Progenitor cell of endocrine pancreas (in vitro differentiated cells): ENCODE data around the gene RCL1. TPM values are rescaled to one million over a fixed set of nuclear protein-coding genes. Genes with fewer than 3 reads are reported as not detected.

Experiments used
- DNase-seq: peaks from one replicate; pipeline ENCODE4 v3.0.0; 2021; ENCODE audit warnings: low spot score; ENCODE audit not compliant: unreplicated experiment
- H3K27ac Mint-ChIP-seq: 2 replicates; pipeline ENCODE4 v1.8.0; 2021; ENCODE audit warnings: mild to moderate bottlenecking, moderate library complexity, mixed read lengths
- H3K27me3 Mint-ChIP-seq: 2 replicates; pipeline ENCODE4 v1.8.0; 2021; ENCODE audit warnings: mixed read lengths
- H3K36me3 Mint-ChIP-seq: 2 replicates; pipeline ENCODE4 v1.8.0; 2022; ENCODE audit warnings: mixed read lengths; ENCODE audit not compliant: insufficient read depth
- H3K4me1 Mint-ChIP-seq: 2 replicates; pipeline ENCODE4 v1.8.0; 2021; ENCODE audit warnings: low read depth, mixed read lengths
- H3K4me3 Mint-ChIP-seq: 2 replicates; pipeline ENCODE4 v1.8.0; 2021; ENCODE audit warnings: low read depth, mild to moderate bottlenecking, moderate library complexity, mixed read lengths
- H3K9me3 Mint-ChIP-seq: 2 replicates; pipeline ENCODE4 v1.8.0; 2021; ENCODE audit warnings: low read depth, mixed read lengths
- CTCF ChIP-seq: fragments of 200-600 bp; sonication (generic); IDR thresholded peaks from one replicate; pipeline ENCODE4 v1.5.0; 2021; ENCODE audit warnings: antibody characterized with exemption, mild to moderate bottlenecking; ENCODE audit not compliant: unreplicated experiment
- total RNA-seq: library from RNA; stranded (reverse); gene quantifications from 2 replicates; pipeline ENCODE4 v1.2.1, GENCODE V29; 2021

The RCL1 gene
- total RNA-seq, 1 donor from 2014 or later: 18.2 TPM

GRCh38 chr9:4784403-4784802, 8.3 kb upstream of the RCL1 start:
- H3K4me3 Mint-ChIP-seq: no peak overlapping the region
- no peaks in the 10 kb centered on the region for H3K27me3 Mint-ChIP-seq
- H3K27ac Mint-ChIP-seq: no peak overlapping the region
- DNase-seq: no peak
- no peaks in the 10 kb centered on the region for H3K9me3 Mint-ChIP-seq
- no peaks in the 10 kb centered on the region for H3K36me3 Mint-ChIP-seq
- TF ChIP-seq CTCF: no peak
- H3K4me1 Mint-ChIP-seq: no peaks in the 10 kb centered on the region

GRCh38 chr9:4786599-4786998, 6.1 kb upstream of the RCL1 start:
- no peak for TF ChIP-seq CTCF
- H3K4me1 Mint-ChIP-seq: no peaks in the 10 kb centered on the region
- H3K4me3 Mint-ChIP-seq: no peak overlapping the region
- H3K36me3 Mint-ChIP-seq: no peaks in the 10 kb centered on the region
- no peak for DNase-seq
- H3K27me3 Mint-ChIP-seq: peaks cover 10% of the 10 kb centered on the region
- H3K27ac Mint-ChIP-seq: no peak overlapping the region
- H3K9me3 Mint-ChIP-seq: no peaks in the 10 kb centered on the region

- no peak overlapping the region for H3K27ac Mint-ChIP-seq
- H3K27me3 Mint-ChIP-seq: peaks cover 10% of the 10 kb centered on the region
- no peaks in the 10 kb centered on the region for H3K9me3 Mint-ChIP-seq
- H3K36me3 Mint-ChIP-seq: no peaks in the 10 kb centered on the region
- H3K4me3 Mint-ChIP-seq: no peak overlapping the region
- no peak for TF ChIP-seq CTCF
- peaks cover 4% of the 10 kb centered on the region for H3K4me1 Mint-ChIP-seq
- DNase-seq: no peak
Measured at GRCh38 chr9:4787876-4788275, 4.9 kb upstream of the RCL1 start.

DNA sequence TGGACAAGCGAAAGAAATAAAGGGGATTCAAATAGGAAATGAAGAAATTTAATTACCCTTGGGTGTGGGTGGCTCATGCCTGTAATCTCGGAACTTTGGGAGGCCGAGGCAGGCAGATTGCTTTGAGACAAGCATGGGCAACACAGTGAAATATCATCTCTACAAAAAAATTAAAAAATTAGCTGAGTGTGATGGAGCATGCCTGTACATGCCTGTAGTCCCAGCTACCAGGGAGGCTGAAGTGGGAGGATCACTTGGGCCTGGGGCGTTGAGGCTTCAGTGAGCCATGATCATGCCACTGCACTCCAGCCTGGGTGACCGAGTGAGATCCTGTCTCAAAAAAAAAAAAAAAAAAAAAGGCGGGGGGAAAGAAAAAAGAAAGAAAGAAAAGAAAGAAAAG, 4.0 kb upstream of the RCL1 start:
- TF ChIP-seq CTCF: no peak
- peaks cover 10% of the 10 kb centered on the region for H3K27me3 Mint-ChIP-seq
- no peak overlapping the region for H3K4me3 Mint-ChIP-seq
- H3K27ac Mint-ChIP-seq: no peak overlapping the region
- H3K36me3 Mint-ChIP-seq: no peaks in the 10 kb centered on the region
- no peak for DNase-seq
- H3K9me3 Mint-ChIP-seq: no peaks in the 10 kb centered on the region
- peaks cover 4% of the 10 kb centered on the region for H3K4me1 Mint-ChIP-seq

- no peak overlapping the region for H3K27ac Mint-ChIP-seq
- H3K4me1 Mint-ChIP-seq: peaks cover 12% of the 10 kb centered on the region
- peaks cover 10% of the 10 kb centered on the region for H3K27me3 Mint-ChIP-seq
- peaks cover 4% of the 10 kb centered on the region for H3K36me3 Mint-ChIP-seq
- H3K4me3 Mint-ChIP-seq: peak overlapping the region; percentile 93
- no peak for TF ChIP-seq CTCF
- no peak for DNase-seq
- no peaks in the 10 kb centered on the region for H3K9me3 Mint-ChIP-seq
Measured at GRCh38 chr9:4792054-4792571, 631 bp upstream of the RCL1 start.
